HK-2 (cell line): ENCODE results near the gene LCLAT1.
"Not testable (repeated sequence)": the region's sequence is repeated elsewhere in the genome, so short reads cannot be mapped to it uniquely, and the experiment has no call there.

Experiments
- DNase-seq: peaks from one replicate; pipeline ENCODE4 v3.0.0-alpha.2; 2018; ENCODE audit not compliant: unreplicated experiment

The LCLAT1 gene

GRCh38 chr2:30591186-30591585 is 144.1 kb downstream of the LCLAT1 start:
- no peak for DNase-seq

GRCh38 chr2:30601375-30601774 is 154.3 kb downstream of the LCLAT1 start:
- no peak for DNase-seq

DNA sequence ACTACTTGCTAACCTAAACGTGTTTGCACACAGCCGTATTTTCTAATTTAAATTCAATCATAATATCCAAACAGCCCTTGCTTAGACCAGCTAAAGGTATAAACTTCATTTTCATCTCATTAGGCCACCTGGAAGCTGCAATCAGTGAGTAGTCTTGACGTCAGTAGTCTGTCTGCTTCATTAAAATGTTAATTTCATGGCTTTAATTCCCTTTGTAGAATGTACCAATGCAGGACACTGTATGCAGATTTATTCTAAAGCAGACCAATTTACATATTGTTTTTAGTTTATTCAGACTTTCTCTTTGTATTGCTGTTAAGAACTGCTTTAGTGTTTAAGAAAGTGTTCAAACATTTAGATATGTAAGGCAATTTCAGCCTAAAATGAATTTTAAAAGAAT is 158.2 kb downstream of the LCLAT1 start:
- no peak for DNase-seq

DNA sequence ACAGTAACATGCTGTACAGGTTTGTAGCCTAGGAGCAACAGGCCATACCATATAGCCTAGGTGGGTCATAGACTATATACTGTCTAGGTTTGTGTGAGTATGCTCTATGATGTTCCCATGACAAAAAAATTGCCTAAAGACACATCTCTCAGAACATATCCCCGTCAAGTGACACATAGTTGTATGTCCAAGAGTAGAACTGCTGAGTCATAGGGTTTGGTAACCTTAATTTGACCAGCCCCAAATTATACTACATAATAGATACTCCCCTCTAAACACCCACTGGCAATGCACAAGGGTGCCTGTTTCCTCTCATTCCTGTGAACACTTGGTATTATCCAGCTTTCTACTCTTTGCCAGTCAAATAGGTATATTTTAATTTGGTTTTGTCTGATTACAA is 161.6 kb downstream of the LCLAT1 start:
- DNase-seq = no peak

GRCh38 chr2:30611583-30611982 is 164.5 kb downstream of the LCLAT1 start:
- DNase-seq = peak; percentile 11

- no peak for DNase-seq
These were observed 165.3 kb downstream of the LCLAT1 start for GRCh38 chr2:30612371-30612770.

DNA sequence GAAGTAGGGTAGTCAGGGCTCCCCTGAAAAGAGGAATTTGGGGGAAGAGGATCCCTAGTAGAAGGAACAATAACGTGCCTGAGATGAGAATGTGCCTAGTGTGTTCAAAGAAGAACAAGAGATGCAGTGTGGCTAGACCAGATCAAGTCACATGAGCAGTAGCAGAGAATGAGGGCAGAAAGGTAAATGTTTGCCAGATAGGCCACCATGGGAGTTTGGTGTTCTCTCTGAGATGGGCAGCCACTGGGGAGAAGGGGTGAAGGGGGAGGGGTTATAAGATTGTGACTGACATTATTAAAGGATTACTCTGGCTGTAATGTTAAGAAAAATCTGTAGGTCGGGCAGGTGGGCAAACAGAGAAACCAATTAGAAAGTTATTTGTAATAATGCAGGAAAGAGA is 166.0 kb downstream of the LCLAT1 start:
- no peak for DNase-seq

DNA sequence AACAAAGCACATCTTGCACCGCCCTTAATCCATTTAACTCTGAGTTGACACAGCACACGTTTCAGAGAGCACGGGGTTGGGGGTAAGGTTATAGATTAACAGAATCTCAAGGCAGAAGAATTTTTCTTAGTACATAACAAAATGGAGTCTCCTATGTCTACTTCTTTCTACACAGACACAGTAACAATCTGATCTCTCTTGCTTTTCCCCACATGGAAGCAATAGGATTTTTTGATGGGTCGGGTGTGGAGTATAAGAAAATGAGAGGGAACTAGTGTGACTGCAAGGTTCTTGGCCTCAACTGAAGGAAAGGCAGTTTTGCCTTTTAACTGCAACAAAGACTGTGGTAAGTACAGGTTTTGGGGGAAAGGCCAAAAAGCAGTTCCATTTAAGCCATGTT is 167.2 kb downstream of the LCLAT1 start:
- DNase-seq = not testable (repeated sequence)

DNA sequence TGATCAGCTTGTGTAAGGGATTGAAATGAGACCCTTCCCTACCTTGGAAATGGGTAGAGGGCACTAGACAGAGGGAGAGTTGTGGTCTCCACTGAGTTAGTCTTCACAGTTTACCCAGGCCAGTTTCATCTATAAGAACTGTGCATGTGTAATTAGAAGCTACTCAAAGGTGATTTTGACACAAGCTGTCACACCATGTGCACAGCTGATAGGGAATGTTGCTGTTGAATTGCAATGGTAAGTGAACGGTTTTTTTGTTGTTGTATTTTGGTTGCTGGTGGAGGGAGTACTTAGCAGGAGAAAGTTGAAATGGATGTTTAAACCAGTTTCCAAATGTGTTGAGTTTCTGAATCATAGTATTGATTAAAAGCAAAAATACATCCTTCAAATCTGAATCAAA is 168.9 kb downstream of the LCLAT1 start:
- no peak for DNase-seq

DNA sequence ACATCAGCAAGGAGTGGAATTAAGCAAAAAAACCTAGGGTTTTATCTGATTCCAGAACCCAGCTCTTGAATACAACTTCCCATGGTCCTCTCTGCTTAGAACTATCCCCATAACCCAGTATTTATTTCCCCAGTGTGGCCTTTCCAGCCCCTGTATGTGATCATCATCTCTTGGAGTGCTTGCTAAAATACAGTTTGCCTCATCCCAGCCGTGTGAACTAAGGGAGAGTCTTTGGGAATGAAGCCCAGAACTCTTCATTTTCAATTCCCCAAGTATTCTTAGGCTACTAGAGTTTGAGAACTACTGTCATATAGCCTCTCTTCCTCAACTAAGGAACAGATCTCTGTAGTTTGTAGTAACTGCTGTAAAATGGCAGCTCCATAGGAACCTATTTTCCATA is 173.1 kb downstream of the LCLAT1 start:
- no peak for DNase-seq

GRCh38 chr2:30621836-30622235 is 174.8 kb downstream of the LCLAT1 start:
- DNase-seq = no peak

GRCh38 chr2:30622452-30622851 is 175.4 kb downstream of the LCLAT1 start:
- DNase-seq = no peak

DNA sequence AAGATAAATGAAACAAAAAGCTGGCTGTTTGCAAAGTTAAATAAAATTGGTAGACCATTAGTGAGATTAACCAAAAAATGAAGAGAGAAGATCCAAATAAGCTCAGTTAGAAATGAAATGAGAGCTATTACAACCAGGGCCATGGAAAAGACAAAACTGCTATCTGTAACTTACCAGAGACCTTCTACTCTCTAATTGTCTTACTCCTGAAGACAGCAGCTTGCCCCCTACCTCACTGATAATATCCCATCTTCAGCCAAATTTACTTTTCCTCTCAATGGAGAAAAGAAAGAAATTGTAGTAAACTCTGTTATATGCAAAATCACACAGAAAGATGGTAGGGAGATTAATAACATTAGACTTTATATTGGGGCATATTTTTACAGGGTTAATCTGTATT is 178.2 kb downstream of the LCLAT1 start:
- DNase-seq = no peak

GRCh38 chr2:30625701-30626100 is 178.7 kb downstream of the LCLAT1 start:
- no peak for DNase-seq

DNA sequence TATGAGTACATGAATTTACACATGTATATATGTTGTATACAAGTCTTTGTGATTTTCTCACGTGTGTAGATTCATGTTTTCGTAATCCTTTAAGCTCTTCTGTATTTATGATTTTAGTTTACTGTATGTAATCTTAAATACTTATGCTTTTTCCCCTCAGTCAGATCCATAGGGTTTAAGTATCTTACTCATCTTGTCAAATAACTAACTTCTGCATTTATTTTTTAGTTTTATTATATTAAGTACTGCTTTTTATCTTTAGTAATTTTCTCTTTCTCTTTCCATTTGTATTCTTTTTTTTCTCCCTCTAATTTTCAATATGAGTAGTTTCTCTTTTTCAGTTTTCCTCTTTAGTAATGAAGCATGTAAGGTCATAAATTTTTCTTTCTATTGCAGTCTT is 179.4 kb downstream of the LCLAT1 start:
- DNase-seq = no peak

GRCh38 chr2:30627151-30627550 is 180.1 kb downstream of the LCLAT1 start:
- no peak for DNase-seq

GRCh38 chr2:30628341-30628740 is 181.3 kb downstream of the LCLAT1 start:
- DNase-seq = no peak

- peak; percentile 24 for DNase-seq
These were observed 182.8 kb downstream of the LCLAT1 start for GRCh38 chr2:30629866-30630265.

- DNase-seq = no peak
These were observed 184.1 kb downstream of the LCLAT1 start for GRCh38 chr2:30631051-30631671.

GRCh38 chr2:30633039-30633438 is 186.0 kb downstream of the LCLAT1 start:
- no peak for DNase-seq

GRCh38 chr2:30636311-30636710 is 189.3 kb downstream of the LCLAT1 start:
- DNase-seq = no peak

DNA sequence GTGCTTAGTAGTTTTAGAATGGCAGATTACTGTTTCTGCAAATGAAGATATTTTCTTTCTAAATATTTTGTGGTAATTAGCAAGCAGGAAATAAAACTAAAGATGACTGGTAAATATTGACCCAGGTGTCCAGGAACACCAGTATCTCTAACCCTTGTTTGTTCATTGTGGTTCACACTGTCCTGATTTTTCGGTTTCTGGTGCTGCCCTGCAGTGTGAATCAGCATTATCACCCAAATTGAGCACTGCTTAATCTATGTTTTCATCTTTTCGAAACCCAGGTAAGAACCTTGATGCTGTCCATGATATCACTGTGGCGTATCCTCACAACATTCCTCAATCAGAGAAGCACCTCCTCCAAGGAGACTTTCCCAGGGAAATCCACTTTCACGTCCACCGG is 192.8 kb downstream of the LCLAT1 start:
- no peak for DNase-seq

DNA sequence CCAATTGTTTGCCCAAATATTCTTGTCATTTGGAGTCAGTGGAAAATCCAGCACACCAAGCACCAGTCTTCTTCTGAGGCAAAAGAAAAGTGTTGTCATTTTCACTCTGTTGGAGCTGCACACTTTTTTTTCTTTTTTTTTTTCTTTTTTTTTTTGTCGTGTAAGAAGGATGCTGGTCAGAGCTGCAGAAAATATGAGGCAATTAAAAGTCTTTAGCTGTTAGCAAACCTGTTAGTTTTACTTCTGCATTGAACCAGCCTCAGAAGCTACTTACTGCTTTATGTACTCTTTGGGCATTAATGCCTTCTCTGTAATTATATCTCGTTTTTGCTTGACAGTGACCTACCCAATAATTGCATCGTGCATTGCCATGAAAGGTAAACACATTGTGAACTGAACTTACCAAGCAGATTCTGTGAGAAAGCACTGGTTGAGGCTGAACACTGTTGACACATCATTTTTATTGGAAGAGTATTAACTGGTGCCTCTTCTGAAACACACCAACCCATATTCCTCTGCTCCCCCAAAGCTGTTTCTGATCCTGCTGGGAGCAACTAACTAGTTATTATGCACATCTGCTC is 194.8 kb downstream of the LCLAT1 start:
- no peak for DNase-seq

GRCh38 chr2:30643013-30643412 is 196.0 kb downstream of the LCLAT1 start:
- DNase-seq = not testable (repeated sequence)
